SK-N-SH (cell line): Measurements from ENCODE around the gene TJP1. TPM values are rescaled to one million over a fixed set of nuclear protein-coding genes. Genes with fewer than 3 reads are reported as not detected.
"Not testable (repeated sequence)": the region's sequence is repeated elsewhere in the genome, so short reads cannot be mapped to it uniquely, and the experiment has no call there.

Experiments
- CTCF ChIA-PET: fragments of 300-600, 350-600 bp; formaldehyde crosslinking; extraction: SDS; loops from one replicate; lab custom pipeline; 2021; lab: Yijun Ruan, JAX
- POLR2A ChIA-PET: fragments of 350-600 bp; sonication (Branson Sonifier 250); formaldehyde crosslinking; extraction: SDS; loops from one replicate; lab custom pipeline; 2020; ENCODE audit warnings: antibody characterized with exemption, inconsistent platforms; lab: Yijun Ruan, JAX
- DNase-seq: peaks from one replicate; pipeline ENCODE4 v3.0.0; 2012
- H2AFZ ChIP-seq: fragments of 200-600 bp; sonication (generic); 2 replicates; pipeline ENCODE4 v1.8.1; 2016; ENCODE audit warnings: antibody characterized with exemption, mild to moderate bottlenecking, low read depth
- H3F3A ChIP-seq: fragments of 200-600 bp; sonication (generic); replicated peaks from 2 replicates; pipeline ENCODE3; 2016; ENCODE audit warnings: antibody characterized with exemption, mild to moderate bottlenecking; ENCODE audit not compliant: insufficient read depth
- H3K27ac ChIP-seq, 2 experiments: fragments of 200-500 bp in 1 of 2; fragments of 200-600 bp in 1 of 2; sonication (Bioruptor generic) in 1 of 2; sonication (generic), shearing (Covaris generic) in 1 of 2; 2 replicates each; pipeline versions ENCODE4 v1.5.1 to v1.6.1; 2014 to 2016; ENCODE audit warnings: low read depth in 2 of 2, inconsistent platforms in 1 of 2, low read length in 1 of 2, mild to moderate bottlenecking in 1 of 2, mixed read lengths in 1 of 2
- H3K27me3 ChIP-seq: fragments of 200-600 bp; sonication (generic), shearing (Covaris generic); 2 replicates; pipeline ENCODE4 v1.6.1; 2016; ENCODE audit warnings: mixed run types; ENCODE audit not compliant: insufficient read depth
- H3K36me3 ChIP-seq, 2 experiments: fragments of 200-500 bp in 1 of 2; fragments of 200-600 bp in 1 of 2; sonication (Bioruptor generic) in 1 of 2; sonication (generic) in 1 of 2; replicated peaks in 1 of 2; 2 replicates each; pipeline versions ENCODE3 to v1.5.1; 2014 to 2016; ENCODE audit warnings: low read length in 1 of 2, mild to moderate bottlenecking in 1 of 2; ENCODE audit not compliant: insufficient read depth in 2 of 2, control insufficient read depth in 1 of 2
- H3K4me1 ChIP-seq, 2 experiments: fragments of 200-500 bp in 1 of 2; fragments of 200-600 bp in 1 of 2; sonication (Bioruptor generic) in 1 of 2; sonication (generic), shearing (Covaris generic) in 1 of 2; 2 replicates each; pipeline versions ENCODE4 v1.5.1 to v1.6.1; 2014 to 2016; ENCODE audit warnings: low read depth in 1 of 2, low read length in 1 of 2, mixed run types in 1 of 2; ENCODE audit not compliant: insufficient read depth in 2 of 2, control insufficient read depth in 1 of 2
- H3K4me2 ChIP-seq: fragments of 200-600 bp; sonication (generic), shearing (Covaris generic); 2 replicates; pipeline ENCODE4 v1.6.1; 2017; ENCODE audit warnings: mixed run types
- H3K4me3 ChIP-seq, 2 experiments: fragments of 200-500 bp in 1 of 2; fragments of 200-600 bp in 1 of 2; sonication (Bioruptor generic) in 1 of 2; sonication (generic), shearing (Covaris generic) in 1 of 2; 2 replicates each; pipeline versions ENCODE4 v1.5.1 to v1.8.1; 2014 to 2016; ENCODE audit warnings: low read depth in 2 of 2, inconsistent platforms in 1 of 2, low read length in 1 of 2, mild to moderate bottlenecking in 1 of 2, mixed read lengths in 1 of 2, moderate library complexity in 1 of 2
- H3K79me2 ChIP-seq: fragments of 200-600 bp; sonication (generic); 2 replicates; pipeline ENCODE4 v1.8.1; 2017; ENCODE audit warnings: mild to moderate bottlenecking; ENCODE audit not compliant: insufficient read depth
- H3K9ac ChIP-seq: fragments of 200-600 bp; sonication (generic); 2 replicates; pipeline ENCODE4 v1.6.1; 2017; ENCODE audit warnings: mixed run types
- H3K9me2 ChIP-seq: fragments of 200-600 bp; sonication (generic); 2 replicates; pipeline ENCODE4 v1.6.1; 2017; ENCODE audit warnings: mixed run types
- H3K9me3 ChIP-seq: fragments of 200-600 bp; sonication (generic); 2 replicates; pipeline ENCODE4 v1.6.1; 2017; ENCODE audit warnings: mixed run types, mild to moderate bottlenecking, moderate library complexity
- H4K20me1 ChIP-seq: fragments of 200-600 bp; sonication (generic); 2 replicates; pipeline ENCODE4 v1.6.1; 2017; ENCODE audit warnings: mild to moderate bottlenecking, mixed run types; ENCODE audit not compliant: insufficient read depth
- ELF1 ChIP-seq: IDR thresholded peaks from 2 replicates; pipeline ENCODE4 v1.4.0; 2012
- EZH2phosphoT487 ChIP-seq: fragments of 200-600 bp; sonication (generic); IDR thresholded peaks from 2 replicates; pipeline ENCODE4 v1.6.1; 2017; ENCODE audit warnings: low read depth, mixed run types, mild to moderate bottlenecking, antibody characterized with exemption, moderate library complexity, borderline replicate concordance
- FOXJ3 ChIP-seq: sonication (generic); formaldehyde crosslinking; IDR thresholded peaks from 2 replicates; pipeline ENCODE4 v1.5.1; 2020; ENCODE audit warnings: mild to moderate bottlenecking, missing genetic modification reagents
- FOXM1 ChIP-seq: IDR thresholded peaks from 2 replicates; pipeline ENCODE4 v1.4.0; 2012; ENCODE audit warnings: low read depth, mild to moderate bottlenecking
- GATA2 ChIP-seq: sonication (generic); formaldehyde crosslinking; IDR thresholded peaks from 2 replicates; pipeline ENCODE4 v1.5.0; 2020; ENCODE audit warnings: mild to moderate bottlenecking, missing genetic modification reagents
- NFIC ChIP-seq: IDR thresholded peaks from 2 replicates; pipeline ENCODE4 v1.4.0; 2012; ENCODE audit warnings: borderline replicate concordance
- NRF1 ChIP-seq: IDR thresholded peaks from 2 replicates; pipeline ENCODE4 v1.6.1; 2012; ENCODE audit warnings: low read depth, mild to moderate bottlenecking, low read length
- RAD21 ChIP-seq: IDR thresholded peaks from 2 replicates; pipeline ENCODE4 v1.6.1; 2012; ENCODE audit warnings: mild to moderate bottlenecking, low read length
- RCOR1 ChIP-seq: fragments of 150-350 bp; IDR thresholded peaks from 2 replicates; pipeline ENCODE4 v1.6.1; 2017; ENCODE audit warnings: antibody characterized with exemption, low read length
- SMC3 ChIP-seq: IDR thresholded peaks from 2 replicates; pipeline ENCODE4 v1.6.1; 2012; ENCODE audit warnings: low read depth, low read length, improper control_type of control experiment
- TCF12 ChIP-seq: IDR thresholded peaks from 2 replicates; pipeline ENCODE4 v1.4.0; 2012
- YY1 ChIP-seq: IDR thresholded peaks from 2 replicates; pipeline ENCODE4 v1.4.0; 2012; ENCODE audit warnings: low read depth, mild to moderate bottlenecking
- WGBS: methylation state at CpG from one replicate; pipeline ENCODE4 v1.1.6; 2017; ENCODE audit warnings: low lambda C conversion rate; 5-methylcytosine and 5-hydroxymethylcytosine counted together
- polyA plus RNA-seq, 3 experiments: library from polyadenylated mRNA; depleted of rRNA; stranded (reverse); fragments of >200 nt; gene quantifications; 2 replicates each; pipeline ENCODE4 v1.2.3, GENCODE V29; 2012
- TF ChIP-seq, protein P1 (sequence below): IDR thresholded peaks from 2 replicates; pipeline ENCODE4; 2012
- TF ChIP-seq, protein P2 (sequence below): IDR thresholded peaks from 2 replicates; pipeline ENCODE4 v1.6.1; 2012; ENCODE audit warnings: mild to moderate bottlenecking, low read depth, low read length, moderate library complexity
- TF ChIP-seq, protein P3 (sequence below): fragments of 150-350 bp; IDR thresholded peaks from 2 replicates; pipeline ENCODE4 v1.6.1; 2016; ENCODE audit warnings: mild to moderate bottlenecking, low read depth, low read length
- TF ChIP-seq, protein P4 (sequence below): IDR thresholded peaks from 2 replicates; pipeline ENCODE4 v1.4.0; 2012; ENCODE audit warnings: low read depth, borderline replicate concordance
- TF ChIP-seq, protein P5 (sequence below): IDR thresholded peaks from 2 replicates; pipeline ENCODE4 v1.4.0; 2012; ENCODE audit warnings: low read depth

The TJP1 gene
- polyA plus RNA-seq, 1 of the 3 experiments (the other 2 are of a cell fraction): 17.5 TPM

DNA sequence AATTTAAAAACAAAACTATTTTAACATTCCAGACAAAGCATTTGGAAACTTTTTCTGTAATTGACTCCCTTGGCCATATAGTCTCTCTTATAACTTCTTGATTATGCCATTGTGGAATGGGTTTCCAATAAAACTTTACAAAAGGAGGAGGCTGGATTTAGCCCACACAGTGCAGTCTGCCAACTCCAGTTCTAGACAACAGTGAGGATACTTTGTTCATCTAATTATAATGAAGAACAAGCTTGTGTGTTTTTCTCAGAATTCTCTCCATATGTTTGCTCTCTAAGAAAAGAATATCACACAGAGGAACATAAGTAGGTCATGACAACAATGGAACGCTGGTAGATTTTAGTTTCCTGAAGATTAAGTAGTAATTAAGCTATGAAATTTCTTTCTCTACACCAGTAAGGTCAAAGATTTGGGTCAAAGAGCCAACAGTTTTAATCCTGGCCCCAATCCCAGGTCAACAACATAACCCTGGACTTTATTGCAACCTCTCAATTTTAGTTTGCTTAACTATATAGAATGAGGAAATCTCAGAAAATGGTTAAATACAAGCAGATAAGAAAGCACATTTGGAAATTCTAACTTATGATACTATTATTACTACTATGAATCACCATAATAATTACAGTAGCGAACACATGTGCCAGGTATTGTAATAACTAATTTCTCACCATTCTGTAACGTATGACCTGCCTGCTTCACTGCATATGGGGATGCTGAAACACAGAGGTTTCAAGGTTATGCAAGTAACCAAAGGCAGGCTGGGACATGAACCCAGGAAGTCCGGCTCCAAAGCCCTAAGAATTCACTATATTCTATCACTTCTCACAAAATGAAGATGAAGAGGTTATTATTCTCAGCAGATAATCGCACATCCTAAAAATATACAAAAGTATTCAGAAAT lies 65.7 kb downstream of the TJP1 start (continued):
- TF ChIP-seq, protein P1, sequence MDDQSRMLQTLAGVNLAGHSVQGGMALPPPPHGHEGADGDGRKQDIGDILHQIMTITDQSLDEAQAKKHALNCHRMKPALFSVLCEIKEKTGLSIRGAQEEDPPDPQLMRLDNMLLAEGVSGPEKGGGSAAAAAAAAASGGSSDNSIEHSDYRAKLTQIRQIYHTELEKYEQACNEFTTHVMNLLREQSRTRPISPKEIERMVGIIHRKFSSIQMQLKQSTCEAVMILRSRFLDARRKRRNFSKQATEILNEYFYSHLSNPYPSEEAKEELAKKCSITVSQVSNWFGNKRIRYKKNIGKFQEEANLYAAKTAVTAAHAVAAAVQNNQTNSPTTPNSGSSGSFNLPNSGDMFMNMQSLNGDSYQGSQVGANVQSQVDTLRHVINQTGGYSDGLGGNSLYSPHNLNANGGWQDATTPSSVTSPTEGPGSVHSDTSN: no peak

DNA sequence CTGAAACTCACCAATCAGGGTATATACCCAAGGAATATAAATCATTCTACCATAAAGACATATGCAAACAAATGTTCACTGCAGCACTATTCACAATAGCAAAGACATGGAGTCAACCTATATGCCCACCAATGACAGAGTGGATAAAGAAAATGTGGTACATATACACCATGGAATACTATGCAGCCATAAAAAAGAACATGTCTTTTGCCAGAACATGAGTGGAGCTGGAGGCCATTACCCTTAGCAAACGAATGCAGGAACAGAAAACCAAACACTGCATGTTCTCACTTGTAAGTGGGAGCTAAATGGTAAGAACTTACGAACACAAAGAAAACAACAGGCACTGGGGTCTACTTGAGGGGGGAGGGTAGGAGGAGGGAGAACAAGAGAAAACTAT lies 68.3 kb downstream of the TJP1 start:
- H4K20me1 ChIP-seq, H3K9ac ChIP-seq, H3K4me2 ChIP-seq, H3F3A ChIP-seq, H3K27ac ChIP-seq, H3K9me3 ChIP-seq, H3K4me3 ChIP-seq, H3K27me3 ChIP-seq, H2AFZ ChIP-seq, DNase-seq, H3K9me2 ChIP-seq, POLR2A ChIA-PET: not testable (repeated sequence)
- CTCF ChIA-PET: interaction anchor here (0.9 kb wide), 1 partner anchor 172 kb away, joined by 4 read pairs; no protein-coding TSS in a partner anchor
- Histone ChIP-seq H3K4me1 (peaks cover 0 to 12% of the 10 kb centered on the region in 2 experiments; a peak in 3 of 4 replicates), H3K36me3 (peaks cover 12 to 20% of the 10 kb centered on the region in 2 experiments), H3K79me2 (peaks cover 40% of the 10 kb centered on the region)
- 90% methylated on average over 2 of the region's 2 CpGs for WGBS

DNA sequence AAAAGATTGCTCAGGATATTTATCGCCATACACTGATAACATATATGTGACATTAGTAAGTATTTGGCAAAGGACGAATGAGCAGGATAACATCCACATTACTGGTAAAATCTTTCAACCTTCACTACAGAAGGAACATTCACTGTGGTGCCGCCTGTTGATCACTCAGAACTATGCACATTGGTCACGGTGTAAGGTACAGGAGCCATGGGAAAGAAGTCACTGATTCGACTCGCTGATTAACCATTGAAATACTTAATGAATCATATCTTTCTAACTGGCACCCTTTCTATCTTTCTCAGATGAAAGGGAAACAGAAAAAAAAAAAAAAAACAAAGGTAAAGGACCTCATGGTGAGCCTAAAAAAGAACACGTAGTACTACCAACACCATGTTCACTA lies 68.8 kb downstream of the TJP1 start:
- DNase-seq: no peak
- H2AFZ ChIP-seq: no peak overlapping the region
- peaks cover 11 to 20% of the 10 kb centered on the region in 2 experiments for H3K36me3 ChIP-seq
- 92% methylated on average over 7 of the region's 7 CpGs for WGBS
- H4K20me1 ChIP-seq: no peaks in the 10 kb centered on the region
- no peak overlapping the region for H3K4me3 ChIP-seq
- no peak overlapping the region for H3K4me2 ChIP-seq
- ChIA-PET CTCF (interaction anchor here (1.6 kb wide), 1 partner anchor 173 kb away, joined by 4 read pairs; no protein-coding TSS in a partner anchor), POLR2A (no interaction called here)
- H3K9me3 ChIP-seq: no peaks in the 10 kb centered on the region
- H3K9me2 ChIP-seq: no peaks in the 10 kb centered on the region
- H3K27ac ChIP-seq: no peak overlapping the region
- H3K27me3 ChIP-seq: no peaks in the 10 kb centered on the region
- H3K79me2 ChIP-seq: peaks cover 40% of the 10 kb centered on the region
- H3K9ac ChIP-seq: no peak overlapping the region
- peaks cover 0 to 12% of the 10 kb centered on the region in 2 experiments; a peak in 3 of 4 replicates for H3K4me1 ChIP-seq
- no peaks in the 10 kb centered on the region for H3F3A ChIP-seq
- TF ChIP-seq FOXM1 (no peak), EZH2phosphoT487 (no peak), YY1 (no peak), GATA2 (CRISPR knock-in tag) (no peak), FOXJ3 (CRISPR knock-in tag) (no peak), NFIC (no peak), NRF1 (no peak), ELF1 (no peak), SMC3 (no peak), TCF12 (no peak), RCOR1 (no peak), RAD21 (no peak)
- TF ChIP-seq, protein P2, sequence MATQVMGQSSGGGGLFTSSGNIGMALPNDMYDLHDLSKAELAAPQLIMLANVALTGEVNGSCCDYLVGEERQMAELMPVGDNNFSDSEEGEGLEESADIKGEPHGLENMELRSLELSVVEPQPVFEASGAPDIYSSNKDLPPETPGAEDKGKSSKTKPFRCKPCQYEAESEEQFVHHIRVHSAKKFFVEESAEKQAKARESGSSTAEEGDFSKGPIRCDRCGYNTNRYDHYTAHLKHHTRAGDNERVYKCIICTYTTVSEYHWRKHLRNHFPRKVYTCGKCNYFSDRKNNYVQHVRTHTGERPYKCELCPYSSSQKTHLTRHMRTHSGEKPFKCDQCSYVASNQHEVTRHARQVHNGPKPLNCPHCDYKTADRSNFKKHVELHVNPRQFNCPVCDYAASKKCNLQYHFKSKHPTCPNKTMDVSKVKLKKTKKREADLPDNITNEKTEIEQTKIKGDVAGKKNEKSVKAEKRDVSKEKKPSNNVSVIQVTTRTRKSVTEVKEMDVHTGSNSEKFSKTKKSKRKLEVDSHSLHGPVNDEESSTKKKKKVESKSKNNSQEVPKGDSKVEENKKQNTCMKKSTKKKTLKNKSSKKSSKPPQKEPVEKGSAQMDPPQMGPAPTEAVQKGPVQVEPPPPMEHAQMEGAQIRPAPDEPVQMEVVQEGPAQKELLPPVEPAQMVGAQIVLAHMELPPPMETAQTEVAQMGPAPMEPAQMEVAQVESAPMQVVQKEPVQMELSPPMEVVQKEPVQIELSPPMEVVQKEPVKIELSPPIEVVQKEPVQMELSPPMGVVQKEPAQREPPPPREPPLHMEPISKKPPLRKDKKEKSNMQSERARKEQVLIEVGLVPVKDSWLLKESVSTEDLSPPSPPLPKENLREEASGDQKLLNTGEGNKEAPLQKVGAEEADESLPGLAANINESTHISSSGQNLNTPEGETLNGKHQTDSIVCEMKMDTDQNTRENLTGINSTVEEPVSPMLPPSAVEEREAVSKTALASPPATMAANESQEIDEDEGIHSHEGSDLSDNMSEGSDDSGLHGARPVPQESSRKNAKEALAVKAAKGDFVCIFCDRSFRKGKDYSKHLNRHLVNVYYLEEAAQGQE: no peak
- TF ChIP-seq, protein P3, sequence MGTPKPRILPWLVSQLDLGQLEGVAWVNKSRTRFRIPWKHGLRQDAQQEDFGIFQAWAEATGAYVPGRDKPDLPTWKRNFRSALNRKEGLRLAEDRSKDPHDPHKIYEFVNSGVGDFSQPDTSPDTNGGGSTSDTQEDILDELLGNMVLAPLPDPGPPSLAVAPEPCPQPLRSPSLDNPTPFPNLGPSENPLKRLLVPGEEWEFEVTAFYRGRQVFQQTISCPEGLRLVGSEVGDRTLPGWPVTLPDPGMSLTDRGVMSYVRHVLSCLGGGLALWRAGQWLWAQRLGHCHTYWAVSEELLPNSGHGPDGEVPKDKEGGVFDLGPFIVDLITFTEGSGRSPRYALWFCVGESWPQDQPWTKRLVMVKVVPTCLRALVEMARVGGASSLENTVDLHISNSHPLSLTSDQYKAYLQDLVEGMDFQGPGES: no peak
- TF ChIP-seq, protein P4, sequence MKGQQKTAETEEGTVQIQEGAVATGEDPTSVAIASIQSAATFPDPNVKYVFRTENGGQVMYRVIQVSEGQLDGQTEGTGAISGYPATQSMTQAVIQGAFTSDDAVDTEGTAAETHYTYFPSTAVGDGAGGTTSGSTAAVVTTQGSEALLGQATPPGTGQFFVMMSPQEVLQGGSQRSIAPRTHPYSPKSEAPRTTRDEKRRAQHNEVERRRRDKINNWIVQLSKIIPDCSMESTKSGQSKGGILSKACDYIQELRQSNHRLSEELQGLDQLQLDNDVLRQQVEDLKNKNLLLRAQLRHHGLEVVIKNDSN: no peak
- TF ChIP-seq, protein P5, sequence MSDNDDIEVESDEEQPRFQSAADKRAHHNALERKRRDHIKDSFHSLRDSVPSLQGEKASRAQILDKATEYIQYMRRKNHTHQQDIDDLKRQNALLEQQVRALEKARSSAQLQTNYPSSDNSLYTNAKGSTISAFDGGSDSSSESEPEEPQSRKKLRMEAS: no peak
